ENCODE data around the gene C9orf72. TPM values are rescaled to one million over a fixed set of nuclear protein-coding genes. Genes with fewer than 3 reads are reported as not detected.
A peak's percentile ranks its signal among the peaks of the same experiment; 100 is the strongest.

Gene C9orf72
- total and polyA plus RNA-seq, 9 donors, result 13.4 to 100 (median 23.8) TPM

DNA sequence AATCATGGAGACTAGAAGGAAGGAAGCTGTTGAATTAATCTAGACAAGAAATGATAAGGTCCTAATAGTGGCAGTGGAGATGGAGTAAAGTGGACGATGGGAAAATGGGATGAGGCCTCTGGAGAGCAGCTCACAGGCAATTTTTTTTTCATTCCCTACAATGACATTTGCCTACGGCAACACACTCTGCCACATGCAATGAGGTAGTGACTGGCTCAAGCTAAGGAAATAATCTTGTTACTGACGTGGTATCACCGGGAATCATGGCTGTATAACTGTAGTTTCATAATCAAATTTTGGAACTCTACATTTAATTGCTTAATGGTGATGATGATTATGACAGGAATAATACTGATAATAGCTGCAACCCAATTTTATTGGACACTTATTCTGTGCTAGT lies 31.5 kb downstream of the C9orf72 start:
- Histone ChIP-seq H3K27ac (no peak overlapping the region), H3K36me3 (no peaks in the 10 kb centered on the region), H3K4me3 (no peak overlapping the region), H3K9me3 (no peaks in the 10 kb centered on the region), H3K4me1 (ENCODE audit: insufficient read depth) (peaks cover 14% of the 10 kb centered on the region), H3K27me3 (no peaks in the 10 kb centered on the region)
- intact Hi-C loops (cut with DNase I), result no loop called here
- DNase-seq, result no peak
- WGBS, 3 donors, result 42 to 92% (median 63%) methylated on average over 4 of the region's 4 CpGs
- no peak for TF ChIP-seq EP300 (IDR thresholded peaks at IDR 0.05)
- no peak for TF ChIP-seq POLR2A (IDR thresholded peaks at IDR 0.05)
- TF ChIP-seq, protein P1, sequence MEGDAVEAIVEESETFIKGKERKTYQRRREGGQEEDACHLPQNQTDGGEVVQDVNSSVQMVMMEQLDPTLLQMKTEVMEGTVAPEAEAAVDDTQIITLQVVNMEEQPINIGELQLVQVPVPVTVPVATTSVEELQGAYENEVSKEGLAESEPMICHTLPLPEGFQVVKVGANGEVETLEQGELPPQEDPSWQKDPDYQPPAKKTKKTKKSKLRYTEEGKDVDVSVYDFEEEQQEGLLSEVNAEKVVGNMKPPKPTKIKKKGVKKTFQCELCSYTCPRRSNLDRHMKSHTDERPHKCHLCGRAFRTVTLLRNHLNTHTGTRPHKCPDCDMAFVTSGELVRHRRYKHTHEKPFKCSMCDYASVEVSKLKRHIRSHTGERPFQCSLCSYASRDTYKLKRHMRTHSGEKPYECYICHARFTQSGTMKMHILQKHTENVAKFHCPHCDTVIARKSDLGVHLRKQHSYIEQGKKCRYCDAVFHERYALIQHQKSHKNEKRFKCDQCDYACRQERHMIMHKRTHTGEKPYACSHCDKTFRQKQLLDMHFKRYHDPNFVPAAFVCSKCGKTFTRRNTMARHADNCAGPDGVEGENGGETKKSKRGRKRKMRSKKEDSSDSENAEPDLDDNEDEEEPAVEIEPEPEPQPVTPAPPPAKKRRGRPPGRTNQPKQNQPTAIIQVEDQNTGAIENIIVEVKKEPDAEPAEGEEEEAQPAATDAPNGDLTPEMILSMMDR (IDR thresholded peaks at IDR 0.05), result no peak

DNA sequence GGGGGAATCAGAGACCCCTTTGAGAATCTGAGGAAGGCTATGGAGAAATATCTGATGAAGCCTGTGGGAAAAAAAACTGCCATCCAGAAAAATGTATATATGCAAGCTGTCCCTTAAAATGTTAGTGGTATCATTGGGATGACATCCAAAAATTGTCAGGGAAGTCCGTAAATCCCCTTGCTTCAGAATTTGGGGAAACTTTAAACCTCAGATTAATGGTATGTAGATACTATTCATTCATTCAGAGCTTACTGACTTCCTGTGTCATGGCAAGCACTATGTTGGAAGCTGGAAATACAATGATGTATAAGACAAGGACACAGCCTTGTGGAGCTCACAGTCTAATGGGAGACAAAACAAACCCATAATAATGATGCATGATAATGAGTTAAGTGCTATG lies 32.8 kb downstream of the C9orf72 start:
- no peak overlapping the region for H3K4me3 ChIP-seq
- H3K4me1 ChIP-seq (ENCODE audit: insufficient read depth), result peaks cover 18% of the 10 kb centered on the region
- H3K36me3 ChIP-seq, result no peaks in the 10 kb centered on the region
- H3K9me3 ChIP-seq, result no peaks in the 10 kb centered on the region
- no peaks in the 10 kb centered on the region for H3K27me3 ChIP-seq
- intact Hi-C loops (cut with DNase I), result no loop called here
- WGBS, 3 donors, result 11 to 30% (median 24%) methylated on average over 1 of the region's 1 CpG
- no peak for DNase-seq
- TF ChIP-seq, protein P1 (IDR thresholded peaks at IDR 0.05), result no peak
- TF ChIP-seq POLR2A (IDR thresholded peaks at IDR 0.05) (no peak), EP300 (IDR thresholded peaks at IDR 0.05) (no peak)
- peak overlapping the region; percentile 70 to 76 for H3K27ac ChIP-seq

DNA sequence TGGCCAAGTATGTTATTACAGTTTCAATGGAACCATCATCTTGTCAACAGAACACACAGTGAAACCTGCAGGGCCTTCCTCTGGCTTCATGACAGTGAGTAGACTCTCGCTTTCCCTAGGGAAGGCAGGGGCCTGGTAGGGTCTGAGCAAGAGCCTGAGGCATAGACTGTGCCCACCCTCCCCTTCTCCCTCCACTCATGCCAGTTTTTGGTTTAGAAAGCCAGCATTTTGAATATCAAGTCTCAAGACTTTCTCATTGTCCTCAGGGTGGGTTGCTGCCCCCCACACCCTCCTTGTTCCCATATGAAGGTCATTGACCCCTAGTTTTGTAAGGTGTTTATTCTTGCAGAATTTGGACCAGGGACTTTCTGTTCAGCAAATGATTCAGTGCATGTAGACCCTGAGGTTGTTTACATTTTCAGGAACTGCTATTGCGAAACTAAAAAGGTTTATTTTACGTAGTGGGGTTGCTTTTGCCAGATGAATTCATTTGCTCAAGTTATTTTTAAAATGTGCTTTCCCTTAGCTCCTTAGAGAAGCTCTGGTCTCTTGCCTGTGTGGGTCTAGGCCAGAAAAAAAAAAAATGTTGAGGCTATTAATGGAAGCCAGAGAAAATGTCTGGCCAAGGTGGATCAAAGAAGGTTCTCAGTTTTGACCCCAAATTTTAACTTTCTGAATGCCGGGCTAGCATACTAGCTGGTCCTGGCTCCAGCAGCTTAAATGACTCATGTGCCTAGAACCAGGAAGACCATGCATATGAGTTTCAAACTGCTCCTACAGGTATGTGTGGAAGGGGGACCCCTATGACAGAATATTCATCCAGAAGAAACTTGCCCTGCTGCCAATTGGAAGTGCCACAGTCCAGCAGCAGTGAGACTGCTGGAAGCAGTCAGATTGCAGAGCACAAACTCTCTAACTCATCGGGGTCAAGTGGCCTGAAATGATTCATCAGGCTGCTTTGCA lies 33.5 kb downstream of the C9orf72 start:
- WGBS, 3 donors, result 20 to 28% (median 24%) methylated on average over 5 of the region's 5 CpGs
- Histone ChIP-seq H3K27me3 (no peaks in the 10 kb centered on the region), H3K9me3 (no peaks in the 10 kb centered on the region), H3K36me3 (no peaks in the 10 kb centered on the region), H3K4me1 (ENCODE audit: insufficient read depth) (peaks cover 21% of the 10 kb centered on the region), H3K27ac (peak overlapping the region; percentile 76 to 88), H3K4me3 (no peak overlapping the region)
- peak; percentile 70 for TF ChIP-seq EP300 (IDR thresholded peaks at IDR 0.05)
- TF ChIP-seq POLR2A (IDR thresholded peaks at IDR 0.05), result no peak
- TF ChIP-seq, protein P1 (IDR thresholded peaks at IDR 0.05), result no peak
- intact Hi-C loops (cut with DNase I), result loop anchor here in 1 of 4 donors (5.0 kb wide), 1 partner anchor 202 kb away; no protein-coding TSS in a partner anchor
- peak; percentile 48 to 64 (median 58) for DNase-seq

DNA sequence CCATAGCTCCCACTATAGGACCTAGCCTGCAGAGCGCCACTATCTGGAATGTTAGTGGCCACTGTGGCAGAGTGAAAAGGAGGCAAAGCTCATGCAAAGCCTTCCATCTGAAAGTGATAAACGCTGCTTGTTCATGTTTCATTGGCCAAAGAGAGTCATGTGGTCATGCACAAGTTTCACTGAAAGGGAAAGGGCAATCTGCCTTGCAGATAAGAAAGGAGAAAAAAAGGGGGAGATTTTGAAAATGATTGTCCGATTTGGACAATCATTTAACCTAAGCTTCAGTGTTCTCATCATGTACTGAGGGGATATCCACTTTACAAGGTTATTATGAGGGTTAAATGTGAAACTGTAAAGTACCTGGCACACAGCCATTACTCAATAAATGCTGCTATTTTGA lies 34.6 kb downstream of the C9orf72 start:
- intact Hi-C loops (cut with DNase I), result loop anchor here in 1 of 4 donors (5.0 kb wide), 1 partner anchor 201 kb away; no protein-coding TSS in a partner anchor
- Histone ChIP-seq H3K36me3 (no peaks in the 10 kb centered on the region), H3K27me3 (no peaks in the 10 kb centered on the region), H3K27ac (peak overlapping the region in 1 of 2 donors; percentile 76), H3K4me3 (no peak overlapping the region), H3K9me3 (no peaks in the 10 kb centered on the region), H3K4me1 (ENCODE audit: insufficient read depth) (peaks cover 27% of the 10 kb centered on the region)
- WGBS, 3 donors, result 86 to 94% (median 90%) methylated on average over 3 of the region's 3 CpGs
- DNase-seq, result no peak
- no peak for TF ChIP-seq EP300 (IDR thresholded peaks at IDR 0.05)
- no peak for TF ChIP-seq POLR2A (IDR thresholded peaks at IDR 0.05)
- TF ChIP-seq, protein P1 (IDR thresholded peaks at IDR 0.05), result no peak
